GM23338 (cell line): ENCODE measurements around the gene LONP1.

Experiments
- CREB1 ChIP-seq: fragments of 250-450 bp; sonication (Bioruptor Pico); IDR thresholded peaks from 2 replicates; pipeline ENCODE4 v1.5.0; 2020; ENCODE audit warnings: low read depth, mild to moderate bottlenecking, moderate library complexity
- EZH2 ChIP-seq: fragments of 200-600 bp; sonication (generic); IDR thresholded peaks from one replicate; pipeline ENCODE4 v1.8.0; 2017; ENCODE audit warnings: antibody characterized with exemption, mild to moderate bottlenecking, low read depth; ENCODE audit not compliant: unreplicated experiment
- EZH2phosphoT487 ChIP-seq: fragments of 200-600 bp; sonication (generic); IDR thresholded peaks from one replicate; pipeline ENCODE4 v1.8.1; 2018; ENCODE audit warnings: antibody characterized with exemption; ENCODE audit not compliant: unreplicated experiment
- POLR2AphosphoS5 ChIP-seq: IDR thresholded peaks from 2 replicates; pipeline ENCODE4 v1.6.1; 2016; ENCODE audit warnings: antibody characterized with exemption, low read depth
- TF ChIP-seq, protein P1 (sequence below), 2 experiments: fragments of 200-600 bp in 1 of 2; sonication (generic) in 1 of 2; conservative IDR thresholded peaks; 2 replicates each; pipeline versions ENCODE4 v1.5.1 to v1.6.1; 2016 to 2017; ENCODE audit warnings: antibody characterized with exemption in 2 of 2, low read depth in 2 of 2, mild to moderate bottlenecking in 2 of 2, moderate library complexity in 1 of 2
- TF ChIP-seq, protein P2 (sequence below): IDR thresholded peaks from one replicate; pipeline ENCODE4 v1.6.1; 2018; ENCODE audit warnings: antibody characterized with exemption; ENCODE audit not compliant: unreplicated experiment

DNA sequence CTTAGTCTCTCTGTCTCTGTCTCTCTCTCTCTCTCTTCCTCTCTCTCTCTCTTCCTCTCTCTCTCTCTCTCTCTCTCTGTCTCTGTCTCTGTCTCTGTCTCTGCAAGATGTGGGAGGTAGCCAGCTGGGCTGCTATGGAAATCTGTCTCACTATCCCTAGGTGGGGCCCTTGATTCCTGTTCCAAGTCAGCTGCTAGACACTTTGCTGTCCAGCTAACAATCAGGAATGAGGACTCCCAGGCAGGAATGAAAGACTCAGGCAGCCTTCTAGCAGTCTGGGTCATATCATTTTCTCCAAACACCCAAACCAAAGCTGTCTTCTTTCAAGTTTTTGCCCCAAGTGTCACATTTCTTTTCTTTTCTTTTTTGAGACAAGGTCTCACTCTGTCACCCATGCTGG is 23.7 kb upstream of the LONP1 start:
- TF ChIP-seq, protein P1, sequence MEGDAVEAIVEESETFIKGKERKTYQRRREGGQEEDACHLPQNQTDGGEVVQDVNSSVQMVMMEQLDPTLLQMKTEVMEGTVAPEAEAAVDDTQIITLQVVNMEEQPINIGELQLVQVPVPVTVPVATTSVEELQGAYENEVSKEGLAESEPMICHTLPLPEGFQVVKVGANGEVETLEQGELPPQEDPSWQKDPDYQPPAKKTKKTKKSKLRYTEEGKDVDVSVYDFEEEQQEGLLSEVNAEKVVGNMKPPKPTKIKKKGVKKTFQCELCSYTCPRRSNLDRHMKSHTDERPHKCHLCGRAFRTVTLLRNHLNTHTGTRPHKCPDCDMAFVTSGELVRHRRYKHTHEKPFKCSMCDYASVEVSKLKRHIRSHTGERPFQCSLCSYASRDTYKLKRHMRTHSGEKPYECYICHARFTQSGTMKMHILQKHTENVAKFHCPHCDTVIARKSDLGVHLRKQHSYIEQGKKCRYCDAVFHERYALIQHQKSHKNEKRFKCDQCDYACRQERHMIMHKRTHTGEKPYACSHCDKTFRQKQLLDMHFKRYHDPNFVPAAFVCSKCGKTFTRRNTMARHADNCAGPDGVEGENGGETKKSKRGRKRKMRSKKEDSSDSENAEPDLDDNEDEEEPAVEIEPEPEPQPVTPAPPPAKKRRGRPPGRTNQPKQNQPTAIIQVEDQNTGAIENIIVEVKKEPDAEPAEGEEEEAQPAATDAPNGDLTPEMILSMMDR (conservative IDR thresholded peaks at IDR 0.05; ENCODE audit: low read depth in 2 of 2): 0 out of 4 replicates have a peak, but pooled peaks of 1 of the 2 experiments have one; percentile 0
- TF ChIP-seq CREB1 (CRISPR knock-in tag) (no peak), EZH2phosphoT487 (no peak), EZH2 (no peak), POLR2AphosphoS5 (no peak)
- TF ChIP-seq, protein P2, sequence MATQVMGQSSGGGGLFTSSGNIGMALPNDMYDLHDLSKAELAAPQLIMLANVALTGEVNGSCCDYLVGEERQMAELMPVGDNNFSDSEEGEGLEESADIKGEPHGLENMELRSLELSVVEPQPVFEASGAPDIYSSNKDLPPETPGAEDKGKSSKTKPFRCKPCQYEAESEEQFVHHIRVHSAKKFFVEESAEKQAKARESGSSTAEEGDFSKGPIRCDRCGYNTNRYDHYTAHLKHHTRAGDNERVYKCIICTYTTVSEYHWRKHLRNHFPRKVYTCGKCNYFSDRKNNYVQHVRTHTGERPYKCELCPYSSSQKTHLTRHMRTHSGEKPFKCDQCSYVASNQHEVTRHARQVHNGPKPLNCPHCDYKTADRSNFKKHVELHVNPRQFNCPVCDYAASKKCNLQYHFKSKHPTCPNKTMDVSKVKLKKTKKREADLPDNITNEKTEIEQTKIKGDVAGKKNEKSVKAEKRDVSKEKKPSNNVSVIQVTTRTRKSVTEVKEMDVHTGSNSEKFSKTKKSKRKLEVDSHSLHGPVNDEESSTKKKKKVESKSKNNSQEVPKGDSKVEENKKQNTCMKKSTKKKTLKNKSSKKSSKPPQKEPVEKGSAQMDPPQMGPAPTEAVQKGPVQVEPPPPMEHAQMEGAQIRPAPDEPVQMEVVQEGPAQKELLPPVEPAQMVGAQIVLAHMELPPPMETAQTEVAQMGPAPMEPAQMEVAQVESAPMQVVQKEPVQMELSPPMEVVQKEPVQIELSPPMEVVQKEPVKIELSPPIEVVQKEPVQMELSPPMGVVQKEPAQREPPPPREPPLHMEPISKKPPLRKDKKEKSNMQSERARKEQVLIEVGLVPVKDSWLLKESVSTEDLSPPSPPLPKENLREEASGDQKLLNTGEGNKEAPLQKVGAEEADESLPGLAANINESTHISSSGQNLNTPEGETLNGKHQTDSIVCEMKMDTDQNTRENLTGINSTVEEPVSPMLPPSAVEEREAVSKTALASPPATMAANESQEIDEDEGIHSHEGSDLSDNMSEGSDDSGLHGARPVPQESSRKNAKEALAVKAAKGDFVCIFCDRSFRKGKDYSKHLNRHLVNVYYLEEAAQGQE: no peak
